ENCODE measurements around the gene HMX1.

DNA sequence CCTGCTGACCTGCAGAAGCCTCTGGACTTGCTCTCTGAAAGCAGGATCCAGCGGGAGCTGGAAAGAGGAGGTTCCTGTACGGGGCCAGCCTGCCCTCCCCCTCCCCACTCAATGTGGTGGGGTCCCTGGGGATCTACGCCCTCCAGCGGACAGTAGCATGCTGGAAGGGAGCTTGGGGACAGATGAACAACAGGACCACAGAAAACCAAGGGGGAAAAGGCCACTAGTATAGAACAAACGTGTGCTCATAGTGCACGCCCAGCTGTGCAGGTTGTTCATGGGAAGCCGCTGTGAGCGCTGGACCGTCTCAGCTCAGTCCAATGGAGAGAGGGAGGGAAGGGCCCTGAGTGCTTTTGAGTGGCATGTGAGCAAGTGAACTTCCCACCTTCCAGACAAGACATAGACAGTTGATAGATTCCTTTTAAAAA lies 15.8 kb downstream of the HMX1 start:
- no peak for TF ChIP-seq POLR2A (IDR thresholded peaks at IDR 0.05)
- TF ChIP-seq, protein P1, sequence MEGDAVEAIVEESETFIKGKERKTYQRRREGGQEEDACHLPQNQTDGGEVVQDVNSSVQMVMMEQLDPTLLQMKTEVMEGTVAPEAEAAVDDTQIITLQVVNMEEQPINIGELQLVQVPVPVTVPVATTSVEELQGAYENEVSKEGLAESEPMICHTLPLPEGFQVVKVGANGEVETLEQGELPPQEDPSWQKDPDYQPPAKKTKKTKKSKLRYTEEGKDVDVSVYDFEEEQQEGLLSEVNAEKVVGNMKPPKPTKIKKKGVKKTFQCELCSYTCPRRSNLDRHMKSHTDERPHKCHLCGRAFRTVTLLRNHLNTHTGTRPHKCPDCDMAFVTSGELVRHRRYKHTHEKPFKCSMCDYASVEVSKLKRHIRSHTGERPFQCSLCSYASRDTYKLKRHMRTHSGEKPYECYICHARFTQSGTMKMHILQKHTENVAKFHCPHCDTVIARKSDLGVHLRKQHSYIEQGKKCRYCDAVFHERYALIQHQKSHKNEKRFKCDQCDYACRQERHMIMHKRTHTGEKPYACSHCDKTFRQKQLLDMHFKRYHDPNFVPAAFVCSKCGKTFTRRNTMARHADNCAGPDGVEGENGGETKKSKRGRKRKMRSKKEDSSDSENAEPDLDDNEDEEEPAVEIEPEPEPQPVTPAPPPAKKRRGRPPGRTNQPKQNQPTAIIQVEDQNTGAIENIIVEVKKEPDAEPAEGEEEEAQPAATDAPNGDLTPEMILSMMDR (IDR thresholded peaks at IDR 0.05): no peak
